ENCODE measurements around the gene SCAND1.
"Not testable (repeated sequence)": the region's sequence is repeated elsewhere in the genome, so short reads cannot be mapped to it uniquely, and the experiment has no call there.

The SCAND1 gene

GRCh38 chr20:35954200-35954906 lies at the start of gene SCAND1:
Gene SCAND1 (minus strand): TSS chr20:35954502. CDS start chr20:35954284, 218 bp downstream.
- DNase-seq = peak; percentile 97

- DNase-seq = no peak
Measured at GRCh38 chr20:36004045-36004444, 49.7 kb upstream of the SCAND1 start.

GRCh38 chr20:36002855-36003254 lies 48.6 kb upstream of the SCAND1 start:
- DNase-seq = no peak

GRCh38 chr20:36001331-36001730 lies 47.0 kb upstream of the SCAND1 start:
- DNase-seq = not testable (repeated sequence)

GRCh38 chr20:35996492-35996891 lies 42.2 kb upstream of the SCAND1 start:
- DNase-seq = not testable (repeated sequence)

- DNase-seq = peak; percentile 68
Measured at GRCh38 chr20:35994994-35995453, 40.7 kb upstream of the SCAND1 start.

GRCh38 chr20:35992713-35993335 lies 38.5 kb upstream of the SCAND1 start:
- DNase-seq = peak; percentile 65

- peak; percentile 19 for DNase-seq
Measured at GRCh38 chr20:35991142-35991771, 37.0 kb upstream of the SCAND1 start.

GRCh38 chr20:35988910-35989463 lies 34.7 kb upstream of the SCAND1 start:
- no peak for DNase-seq

- no peak for DNase-seq
Measured at GRCh38 chr20:35985806-35986205, 31.5 kb upstream of the SCAND1 start.

- DNase-seq = no peak
Measured at GRCh38 chr20:35984382-35984781, 30.1 kb upstream of the SCAND1 start.

- no peak for DNase-seq
Measured at GRCh38 chr20:35981969-35982368, 27.7 kb upstream of the SCAND1 start.

- DNase-seq = no peak
Measured at GRCh38 chr20:35979544-35979943, 25.2 kb upstream of the SCAND1 start.

- no peak for DNase-seq
Measured at GRCh38 chr20:35978041-35978513, 23.8 kb upstream of the SCAND1 start.

GRCh38 chr20:35975576-35976373 lies 21.5 kb upstream of the SCAND1 start:
- no peak for DNase-seq

- no peak for DNase-seq
Measured at GRCh38 chr20:35974256-35974655, 20.0 kb upstream of the SCAND1 start.

GRCh38 chr20:35972462-35972861 lies 18.2 kb upstream of the SCAND1 start:
- DNase-seq = no peak

- DNase-seq = no peak
Measured at GRCh38 chr20:35971981-35972380, 17.7 kb upstream of the SCAND1 start.

GRCh38 chr20:35968930-35969329 lies 14.6 kb upstream of the SCAND1 start:
- DNase-seq = no peak

GRCh38 chr20:35967979-35968640 lies 13.8 kb upstream of the SCAND1 start, which contains the start of gene CNBD2:
Gene CNBD2 (plus strand): TSS chr20:35968590. CDS start chr20:35968763, 173 bp downstream.
- DNase-seq = no peak

GRCh38 chr20:35963878-35964277 lies 9.6 kb upstream of the SCAND1 start:
- DNase-seq = no peak

GRCh38 chr20:35959291-35959690 lies 5.0 kb upstream of the SCAND1 start:
- DNase-seq = not testable (repeated sequence)

Measured in fibroblast of skin of right biceps (primary cell).